ENCODE results near the gene GPD1L. TPM values are rescaled to one million over a fixed set of nuclear protein-coding genes. Genes with fewer than 3 reads are reported as not detected.

GPD1L gene
- total RNA-seq, 3 donors from 2014 or later (not counting 1 experiment from before 2014, with no cell fraction given): 14.8 to 35.3 (median 28.4) TPM

GRCh38 chr3:32137870-32138269 lies 31.4 kb downstream of the GPD1L start:
- H3K9me3 Mint-ChIP-seq: no peaks in the 10 kb centered on the region
- Histone ChIP-seq H3K27ac (ENCODE audit: low read length) (no peak overlapping the region), H3K9me3 (ENCODE audit: control insufficient read depth, insufficient read depth, low read length) (no peaks in the 10 kb centered on the region), H3K27me3 (ENCODE audit: control insufficient read depth, insufficient read depth, low read length) (no peaks in the 10 kb centered on the region), H3K36me3 (ENCODE audit: control insufficient read depth, insufficient read depth, low read length) (peaks cover 16% of the 10 kb centered on the region), H3K4me1 (ENCODE audit: control insufficient read depth, insufficient read depth, low read length) (peaks cover 13% of the 10 kb centered on the region), H3K4me3 (ENCODE audit: low read length) (no peak overlapping the region)
- no peak for ATAC-seq
- 92% methylated on average over 4 of the region's 4 CpGs for WGBS (ENCODE audit: insufficient coverage)
- H3K27me3 Mint-ChIP-seq (ENCODE audit: low read depth in 2 of 2): no peaks in the 10 kb centered on the region
- peaks cover 8% of the 10 kb centered on the region for H3K36me3 Mint-ChIP-seq
- no peak for DNase-seq
- H3K27ac Mint-ChIP-seq: no peak overlapping the region
- intact Hi-C loops (cut with micrococcal nuclease): no loop called here
- H3K4me3 Mint-ChIP-seq: no peak overlapping the region
- H3K4me1 Mint-ChIP-seq: peaks cover 22 to 27% of the 10 kb centered on the region in 2 donors
- TF ChIP-seq, protein P1, sequence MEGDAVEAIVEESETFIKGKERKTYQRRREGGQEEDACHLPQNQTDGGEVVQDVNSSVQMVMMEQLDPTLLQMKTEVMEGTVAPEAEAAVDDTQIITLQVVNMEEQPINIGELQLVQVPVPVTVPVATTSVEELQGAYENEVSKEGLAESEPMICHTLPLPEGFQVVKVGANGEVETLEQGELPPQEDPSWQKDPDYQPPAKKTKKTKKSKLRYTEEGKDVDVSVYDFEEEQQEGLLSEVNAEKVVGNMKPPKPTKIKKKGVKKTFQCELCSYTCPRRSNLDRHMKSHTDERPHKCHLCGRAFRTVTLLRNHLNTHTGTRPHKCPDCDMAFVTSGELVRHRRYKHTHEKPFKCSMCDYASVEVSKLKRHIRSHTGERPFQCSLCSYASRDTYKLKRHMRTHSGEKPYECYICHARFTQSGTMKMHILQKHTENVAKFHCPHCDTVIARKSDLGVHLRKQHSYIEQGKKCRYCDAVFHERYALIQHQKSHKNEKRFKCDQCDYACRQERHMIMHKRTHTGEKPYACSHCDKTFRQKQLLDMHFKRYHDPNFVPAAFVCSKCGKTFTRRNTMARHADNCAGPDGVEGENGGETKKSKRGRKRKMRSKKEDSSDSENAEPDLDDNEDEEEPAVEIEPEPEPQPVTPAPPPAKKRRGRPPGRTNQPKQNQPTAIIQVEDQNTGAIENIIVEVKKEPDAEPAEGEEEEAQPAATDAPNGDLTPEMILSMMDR (IDR thresholded peaks at IDR 0.05): no peak

DNA sequence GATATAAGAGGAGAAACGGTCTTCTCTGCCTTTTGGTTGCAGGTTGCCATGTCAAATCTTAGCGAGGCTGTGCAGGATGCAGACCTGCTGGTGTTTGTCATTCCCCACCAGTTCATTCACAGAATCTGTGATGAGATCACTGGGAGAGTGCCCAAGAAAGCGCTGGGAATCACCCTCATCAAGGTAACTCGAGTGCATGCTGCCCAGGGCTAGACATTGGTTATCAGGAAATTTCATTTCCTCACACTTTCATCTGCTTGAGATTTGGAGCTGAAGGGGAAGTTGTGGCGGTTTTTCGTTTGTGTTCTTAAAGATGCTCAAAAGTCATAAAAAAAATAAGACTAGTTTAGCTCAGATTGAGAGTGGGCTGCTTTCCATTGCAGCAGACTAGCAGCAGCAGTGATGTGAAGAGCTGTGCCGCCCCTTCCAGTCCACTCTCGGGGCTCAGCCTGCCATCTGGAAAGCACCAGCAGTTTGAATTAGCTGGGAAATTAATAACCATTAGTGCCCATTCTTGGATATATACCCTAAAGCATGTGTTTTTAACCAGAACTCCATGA lies 32.2 kb downstream of the GPD1L start:
- DNase-seq: peak in 1 of 2 donors; percentile 25

GRCh38 chr3:32140943-32141342 lies 34.5 kb downstream of the GPD1L start:
- 100% methylated on average over 1 of the region's 5 CpGs for WGBS (ENCODE audit: insufficient coverage)
- H3K4me1 ChIP-seq (ENCODE audit: control insufficient read depth, insufficient read depth, low read length): peaks cover 13% of the 10 kb centered on the region
- H3K36me3 Mint-ChIP-seq: no peaks in the 10 kb centered on the region
- H3K4me3 Mint-ChIP-seq: no peak overlapping the region
- no peak overlapping the region for H3K27ac Mint-ChIP-seq
- intact Hi-C loops (cut with micrococcal nuclease): loop anchor here (10.0 kb wide), 1 partner anchor 586 kb away; no protein-coding TSS in a partner anchor
- ATAC-seq (no peak), DNase-seq (no peak)
- H3K27me3 ChIP-seq (ENCODE audit: control insufficient read depth, insufficient read depth, low read length): no peaks in the 10 kb centered on the region
- H3K27ac ChIP-seq (ENCODE audit: low read length): no peak overlapping the region
- no peaks in the 10 kb centered on the region for H3K9me3 ChIP-seq (ENCODE audit: control insufficient read depth, insufficient read depth, low read length)
- H3K4me3 ChIP-seq (ENCODE audit: low read length): no peak overlapping the region
- peaks cover 20 to 24% of the 10 kb centered on the region in 2 donors for H3K4me1 Mint-ChIP-seq
- H3K36me3 ChIP-seq (ENCODE audit: control insufficient read depth, insufficient read depth, low read length): peaks cover 13% of the 10 kb centered on the region
- TF ChIP-seq, protein P1 (IDR thresholded peaks at IDR 0.05): no peak
- no peaks in the 10 kb centered on the region for H3K9me3 Mint-ChIP-seq
- no peaks in the 10 kb centered on the region for H3K27me3 Mint-ChIP-seq (ENCODE audit: low read depth in 2 of 2)

More for the DNA sequence above, 32.2 kb downstream of the GPD1L start:
- Histone ChIP-seq H3K9me3 (ENCODE audit: control insufficient read depth, insufficient read depth, low read length) (no peaks in the 10 kb centered on the region), H3K27ac (ENCODE audit: low read length) (no peak overlapping the region), H3K4me1 (ENCODE audit: control insufficient read depth, insufficient read depth, low read length) (peaks cover 13% of the 10 kb centered on the region), H3K4me3 (ENCODE audit: low read length) (no peak overlapping the region), H3K36me3 (ENCODE audit: control insufficient read depth, insufficient read depth, low read length) (peaks cover 16% of the 10 kb centered on the region), H3K27me3 (ENCODE audit: control insufficient read depth, insufficient read depth, low read length) (no peaks in the 10 kb centered on the region)
- Mint-ChIP-seq H3K36me3 (peaks cover 8% of the 10 kb centered on the region), H3K27ac (no peak overlapping the region), H3K4me1 (peaks cover 22 to 27% of the 10 kb centered on the region in 2 donors), H3K4me3 (no peak overlapping the region), H3K9me3 (no peaks in the 10 kb centered on the region), H3K27me3 (ENCODE audit: low read depth in 2 of 2) (no peaks in the 10 kb centered on the region)
- intact Hi-C loops (cut with micrococcal nuclease): no loop called here
- 25% methylated on average over 8 of the region's 8 CpGs for WGBS (ENCODE audit: insufficient coverage)
- ATAC-seq: peak in 1 of 3 donors; percentile 43
- TF ChIP-seq, protein P1 (IDR thresholded peaks at IDR 0.05): no peak

All from natural killer cell (primary cell).